GM12872 (cell line): ENCODE data around the gene DNAJB1.

Source experiments
- TF ChIP-seq, protein P1 (sequence below): IDR thresholded peaks from 3 replicates; pipeline ENCODE4 v1.5.1; 2011; ENCODE audit warnings: low read depth, mild to moderate bottlenecking, low read length, moderate library complexity; ENCODE audit not compliant: insufficient read depth

Gene DNAJB1

DNA sequence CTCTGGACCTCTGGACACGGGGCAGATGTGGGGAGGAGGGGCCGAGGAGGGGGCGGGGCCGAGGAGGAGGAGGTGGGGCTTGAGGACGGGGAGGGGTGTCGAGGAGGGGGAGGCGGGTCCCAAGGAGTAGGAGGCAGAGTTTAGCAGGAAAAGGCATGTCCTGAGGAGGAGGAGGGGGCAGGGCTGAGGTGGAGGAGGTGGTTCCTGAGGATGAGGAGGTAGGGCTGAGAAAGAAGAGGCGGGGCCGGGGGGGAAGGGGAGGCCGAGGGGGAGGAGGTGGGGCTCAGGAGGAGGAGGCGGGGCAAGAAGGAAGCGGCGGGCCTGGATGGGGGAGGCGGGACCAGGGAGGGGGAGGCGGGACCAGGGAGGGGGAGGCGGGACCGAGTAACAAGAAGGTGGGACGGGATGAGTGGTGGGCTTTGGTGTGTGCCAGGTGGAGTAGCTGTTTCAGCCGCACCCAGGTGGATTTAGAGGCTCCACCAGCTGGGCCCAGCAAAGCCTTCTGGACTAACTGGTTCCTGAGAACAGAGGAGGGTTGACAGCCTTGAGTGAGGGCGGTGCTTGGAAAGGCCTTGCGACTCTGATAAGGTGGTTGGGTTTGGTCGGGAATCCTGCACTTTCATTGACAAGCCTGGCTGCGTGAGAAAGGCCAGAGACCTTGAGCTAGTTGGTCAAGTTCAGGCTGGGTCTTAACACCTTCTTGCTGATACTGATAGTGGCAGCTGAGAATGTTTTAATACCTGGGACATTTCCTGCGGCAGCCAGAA is 18.9 kb upstream of the DNAJB1 start:
- TF ChIP-seq, protein P1, sequence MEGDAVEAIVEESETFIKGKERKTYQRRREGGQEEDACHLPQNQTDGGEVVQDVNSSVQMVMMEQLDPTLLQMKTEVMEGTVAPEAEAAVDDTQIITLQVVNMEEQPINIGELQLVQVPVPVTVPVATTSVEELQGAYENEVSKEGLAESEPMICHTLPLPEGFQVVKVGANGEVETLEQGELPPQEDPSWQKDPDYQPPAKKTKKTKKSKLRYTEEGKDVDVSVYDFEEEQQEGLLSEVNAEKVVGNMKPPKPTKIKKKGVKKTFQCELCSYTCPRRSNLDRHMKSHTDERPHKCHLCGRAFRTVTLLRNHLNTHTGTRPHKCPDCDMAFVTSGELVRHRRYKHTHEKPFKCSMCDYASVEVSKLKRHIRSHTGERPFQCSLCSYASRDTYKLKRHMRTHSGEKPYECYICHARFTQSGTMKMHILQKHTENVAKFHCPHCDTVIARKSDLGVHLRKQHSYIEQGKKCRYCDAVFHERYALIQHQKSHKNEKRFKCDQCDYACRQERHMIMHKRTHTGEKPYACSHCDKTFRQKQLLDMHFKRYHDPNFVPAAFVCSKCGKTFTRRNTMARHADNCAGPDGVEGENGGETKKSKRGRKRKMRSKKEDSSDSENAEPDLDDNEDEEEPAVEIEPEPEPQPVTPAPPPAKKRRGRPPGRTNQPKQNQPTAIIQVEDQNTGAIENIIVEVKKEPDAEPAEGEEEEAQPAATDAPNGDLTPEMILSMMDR, result no peak

DNA sequence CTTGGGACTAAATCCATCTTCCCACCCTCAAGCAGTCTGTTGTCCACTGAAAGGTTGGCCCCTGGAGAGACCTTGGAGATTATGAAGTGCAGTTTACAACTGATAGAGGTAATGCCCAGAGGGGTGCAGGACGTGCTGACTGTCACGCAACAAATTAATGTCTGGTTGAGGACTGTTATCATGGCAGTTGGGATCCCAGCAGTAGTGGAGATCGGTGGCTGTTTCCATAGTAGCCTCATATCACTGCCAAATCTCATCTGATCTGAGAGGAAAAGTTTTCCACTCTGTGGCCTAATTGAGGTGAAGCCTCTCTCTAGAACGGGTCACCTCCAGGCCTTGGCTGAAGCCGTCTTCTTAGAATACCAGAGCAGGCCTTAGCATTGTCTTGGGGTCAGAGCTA is 15.3 kb upstream of the DNAJB1 start:
- TF ChIP-seq, protein P1, result no peak

DNA sequence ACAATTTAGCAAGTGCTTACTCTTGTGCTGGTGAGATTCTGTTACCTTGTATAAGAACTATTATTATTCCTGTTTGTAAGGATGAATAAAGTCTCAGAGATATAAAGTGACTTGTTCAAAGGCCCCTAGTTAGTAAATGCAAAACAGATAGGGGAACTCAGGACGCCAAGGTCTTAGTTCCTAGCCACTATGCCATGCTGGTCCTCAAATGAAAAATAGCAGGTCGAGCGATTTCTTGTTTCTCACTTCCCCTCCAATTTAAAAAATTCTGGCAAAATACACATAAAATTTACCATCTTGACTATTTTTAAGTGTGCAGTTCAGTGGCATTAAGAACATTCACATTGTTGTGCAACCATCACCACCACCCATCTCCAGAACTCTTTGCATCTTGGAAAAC is 12.3 kb upstream of the DNAJB1 start:
- TF ChIP-seq, protein P1, result no peak

DNA sequence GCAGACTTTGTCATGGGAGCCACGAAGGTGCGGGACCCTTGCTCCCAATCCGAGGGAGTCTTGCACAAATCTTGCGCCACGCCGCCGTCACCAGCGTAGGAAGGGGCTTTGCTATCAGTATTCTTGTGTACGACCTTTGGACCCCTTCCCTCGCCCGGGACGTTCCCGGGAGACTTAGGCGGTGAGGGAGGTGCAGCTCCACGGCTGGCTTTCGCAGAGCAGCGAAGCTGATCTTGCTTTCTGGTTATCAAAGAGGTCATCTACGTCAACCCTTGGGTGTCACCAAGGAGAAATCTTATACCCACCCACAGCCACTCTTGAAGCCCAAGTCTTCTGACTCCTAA is 11.8 kb upstream of the DNAJB1 start:
- TF ChIP-seq, protein P1, result no peak

DNA sequence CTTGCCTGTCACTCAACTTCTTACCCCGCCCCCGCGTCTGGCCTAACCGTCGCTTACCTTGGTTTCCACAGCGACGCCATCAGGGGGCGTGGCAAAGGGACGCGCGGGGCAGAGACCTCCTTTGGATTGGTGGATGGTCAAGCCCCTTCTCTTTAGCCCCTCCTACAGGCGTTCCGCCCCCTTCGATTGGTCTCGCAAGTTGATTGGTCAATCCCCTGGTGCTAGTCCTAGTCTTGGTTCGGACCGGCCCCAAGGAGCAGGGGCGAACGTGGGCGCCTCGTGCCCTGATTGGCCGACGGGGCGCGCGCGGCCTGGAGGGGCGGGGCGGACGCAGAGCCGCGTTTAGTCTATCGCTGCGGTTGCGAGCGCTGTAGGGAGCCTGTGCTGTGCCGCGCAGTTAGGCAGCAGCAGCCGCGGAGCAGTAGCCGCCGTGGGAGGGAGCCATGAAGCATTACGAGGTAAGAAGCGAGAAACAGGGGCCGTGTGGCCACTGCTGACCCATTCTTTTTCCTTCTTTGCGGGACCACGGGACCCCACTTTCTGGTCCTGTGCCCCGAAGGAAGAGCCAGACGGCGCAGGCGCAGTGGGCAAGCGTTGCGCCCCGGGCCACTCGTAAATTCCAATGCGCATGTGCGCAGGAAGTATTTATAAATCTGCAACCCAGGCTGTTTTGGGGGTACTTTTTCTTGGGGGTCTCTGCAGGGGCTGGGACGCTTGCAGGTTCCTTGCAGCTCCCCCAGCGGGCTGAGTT is 11.2 kb upstream of the DNAJB1 start, which contains the start of gene TECR:
Gene TECR, plus strand, starts transcription at position 341 of the 751 bp plus-strand sequence. Its CDS starts 103 bp downstream, at position 444.
- TF ChIP-seq, protein P1, result no peak

DNA sequence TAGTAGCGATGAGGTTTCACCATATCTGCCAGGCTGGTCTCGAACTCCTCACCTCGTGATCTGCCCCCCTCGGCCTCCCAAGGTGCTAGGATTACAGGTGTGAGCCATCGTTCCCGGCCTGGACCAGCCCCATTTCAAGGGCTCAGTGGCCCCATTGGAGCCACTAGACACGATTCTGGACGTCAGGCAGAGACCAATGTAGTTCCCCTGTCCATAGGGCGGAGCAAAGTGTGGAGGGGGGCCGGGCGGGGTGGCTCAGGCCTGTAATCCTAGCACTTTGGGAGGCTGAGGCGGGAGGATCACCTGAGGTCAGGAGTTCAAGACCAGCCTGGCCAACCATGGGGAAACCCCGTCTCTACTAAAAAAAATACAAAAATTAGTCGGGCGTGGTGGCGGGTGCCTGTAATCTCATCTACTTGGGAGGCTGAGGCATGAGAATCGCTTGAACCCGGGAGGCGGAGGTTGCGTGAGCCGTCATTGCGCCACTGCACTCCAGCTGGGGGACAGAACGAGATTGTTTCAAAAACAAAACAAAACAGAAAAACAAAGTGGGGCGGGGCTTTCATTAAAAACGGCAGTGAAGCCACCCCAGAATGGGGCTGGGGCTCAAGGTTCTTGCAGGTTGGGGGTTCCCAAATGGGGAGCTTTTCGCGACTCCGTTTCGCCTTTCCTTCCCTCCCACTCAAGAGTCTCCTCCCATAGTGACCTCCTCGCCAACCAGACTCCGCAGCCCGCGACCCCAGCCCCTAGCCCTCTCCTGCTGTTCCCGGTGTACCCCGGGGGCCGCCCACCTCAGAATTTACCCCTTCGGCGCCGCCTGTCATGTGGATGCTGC is 10.4 kb upstream of the DNAJB1 start:
- TF ChIP-seq, protein P1, result no peak

DNA sequence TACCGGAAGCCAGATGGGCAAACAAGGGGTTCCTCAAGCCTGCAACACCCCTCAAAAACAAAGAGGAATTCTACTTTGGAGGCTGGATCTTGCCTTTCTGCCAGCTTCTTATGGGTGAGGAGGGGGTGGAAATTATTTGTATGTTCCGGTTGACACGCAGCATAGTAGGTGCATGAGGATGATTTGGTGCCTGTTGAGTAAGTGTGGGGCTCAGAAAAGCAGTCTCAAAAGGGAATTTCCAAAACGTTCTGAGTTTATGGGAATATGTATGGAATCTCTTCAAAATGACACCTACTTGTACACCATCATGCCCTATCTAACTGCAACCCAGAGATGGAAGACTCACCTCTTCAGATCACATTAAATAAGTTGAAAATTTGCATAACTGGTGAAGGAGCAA is 8.2 kb upstream of the DNAJB1 start:
- TF ChIP-seq, protein P1, result no peak
